Upper lobe of left lung (tissue), 4 donors: ENCODE measurements around the gene ZNF366.

ENCODE experiments used
- CTCF ChIP-seq, 6 experiments: fragments of 450-650 bp in 4 of 6; fragments of 200-600 bp in 2 of 6; sonication (generic) in 2 of 6; IDR thresholded peaks; one replicate each; pipeline ENCODE4 v1.5.1; 2016 to 2019; ENCODE audit warnings: antibody characterized with exemption in 6 of 6
- POLR2A ChIP-seq, 4 donors: fragments of 450-650 bp; IDR thresholded peaks; one replicate each; pipeline ENCODE4 v1.5.1; 2016 to 2017; ENCODE audit warnings: antibody characterized with exemption in 4 of 4, mild to moderate bottlenecking in 2 of 4
- POLR2AphosphoS5 ChIP-seq, 2 donors: sonication (generic); formaldehyde crosslinking; IDR thresholded peaks; one replicate each; pipeline ENCODE4 v1.5.1; 2017; ENCODE audit warnings: antibody characterized with exemption in 2 of 2

- TF ChIP-seq CTCF (IDR thresholded peaks at IDR 0.05) (no peak), POLR2A (IDR thresholded peaks at IDR 0.05) (no peak), POLR2AphosphoS5 (IDR thresholded peaks at IDR 0.05) (no peak)
Measured at GRCh38 chr5:72456391-72457074, 50.7 kb downstream of the ZNF366 start.
